H9 (cell line): Measurements from ENCODE around the gene GSN. TPM values are rescaled to one million over a fixed set of nuclear protein-coding genes. Genes with fewer than 3 reads are reported as not detected.

ENCODE experiments used
- DNase-seq: peaks from one replicate; pipeline ENCODE4 v3.0.0-alpha.2; 2017
- H2AFZ ChIP-seq: one replicate; pipeline ENCODE4 v1.6.1; 2013; ENCODE audit warnings: mild to moderate bottlenecking, low read length, control low read depth, moderate library complexity
- H2AK5ac ChIP-seq: 2 replicates; pipeline ENCODE4 v1.6.1; 2013; ENCODE audit warnings: low read length, control low read depth, mixed read lengths; ENCODE audit not compliant: insufficient read length
- H2BK120ac ChIP-seq: one replicate; pipeline ENCODE4 v1.6.1; 2013; ENCODE audit warnings: low read depth, mild to moderate bottlenecking, low read length, control low read depth, inconsistent platforms; ENCODE audit not compliant: poor library complexity, severe bottlenecking
- H2BK12ac ChIP-seq: 2 replicates; pipeline ENCODE4 v1.6.1; 2013; ENCODE audit warnings: low read length, control low read depth, mixed read lengths, low read depth; ENCODE audit not compliant: insufficient read length
- H2BK15ac ChIP-seq: 2 replicates; pipeline ENCODE4 v1.6.1; 2013; ENCODE audit warnings: low read depth, low read length, control low read depth
- H2BK20ac ChIP-seq: one replicate; pipeline ENCODE4 v1.6.1; 2013; ENCODE audit warnings: low read depth, mild to moderate bottlenecking, low read length, control low read depth, inconsistent platforms; ENCODE audit not compliant: poor library complexity, severe bottlenecking
- H2BK5ac ChIP-seq: 2 replicates; pipeline ENCODE4 v1.6.1; 2013; ENCODE audit warnings: low read length, control low read depth, mixed read lengths; ENCODE audit not compliant: insufficient read length
- H3K14ac ChIP-seq: 2 replicates; pipeline ENCODE4 v1.6.1; 2013; ENCODE audit warnings: low read length, control low read depth; ENCODE audit not compliant: insufficient read depth
- H3K18ac ChIP-seq: 2 replicates; pipeline ENCODE4 v1.6.1; 2013; ENCODE audit warnings: low read depth, mild to moderate bottlenecking, mixed read lengths, low read length, control low read depth; ENCODE audit not compliant: insufficient read length
- H3K23ac ChIP-seq: 2 replicates; pipeline ENCODE4 v1.6.1; 2013; ENCODE audit warnings: low read length, control low read depth, mixed read lengths, low read depth; ENCODE audit not compliant: insufficient read length
- H3K23me2 ChIP-seq: 2 replicates; pipeline ENCODE4 v1.6.1; 2013; ENCODE audit warnings: low read depth, mild to moderate bottlenecking, mixed read lengths, low read length, control low read depth; ENCODE audit not compliant: insufficient read length, poor library complexity, severe bottlenecking
- H3K27ac ChIP-seq: 2 replicates; pipeline ENCODE4 v1.5.1; 2013; ENCODE audit warnings: low read length, control low read depth, mixed read lengths, low read depth; ENCODE audit not compliant: insufficient read length
- H3K27me3 ChIP-seq: 2 replicates; pipeline ENCODE4 v1.6.1; 2013; ENCODE audit warnings: low read length, control low read depth, inconsistent platforms; ENCODE audit not compliant: insufficient read depth
- H3K4ac ChIP-seq: 2 replicates; pipeline ENCODE4 v1.6.1; 2013; ENCODE audit warnings: low read depth, mild to moderate bottlenecking, control low read depth, inconsistent platforms, low read length, moderate library complexity
- H3K4me1 ChIP-seq: 2 replicates; pipeline ENCODE4 v1.6.1; 2013; ENCODE audit warnings: low read length, control low read depth, inconsistent platforms; ENCODE audit not compliant: insufficient read depth
- H3K4me2 ChIP-seq: 2 replicates; pipeline ENCODE4 v1.6.1; 2013; ENCODE audit warnings: low read length, control low read depth, mixed read lengths; ENCODE audit not compliant: insufficient read length, insufficient read depth
- H3K56ac ChIP-seq: 2 replicates; pipeline ENCODE4 v1.6.1; 2013; ENCODE audit warnings: low read depth, mild to moderate bottlenecking, mixed read lengths, low read length, control low read depth; ENCODE audit not compliant: insufficient read length
- H3K79me1 ChIP-seq: 2 replicates; pipeline ENCODE4 v1.6.1; 2013; ENCODE audit warnings: low read depth, mild to moderate bottlenecking, moderate library complexity, low read length, control low read depth, inconsistent platforms; ENCODE audit not compliant: insufficient read depth, poor library complexity, severe bottlenecking
- H3K79me2 ChIP-seq: 2 replicates; pipeline ENCODE4 v1.6.1; 2013; ENCODE audit warnings: low read length, control low read depth, inconsistent platforms; ENCODE audit not compliant: insufficient read depth
- H3K9ac ChIP-seq: 2 replicates; pipeline ENCODE4 v1.6.1; 2013; ENCODE audit warnings: low read length, control low read depth, mixed read lengths; ENCODE audit not compliant: insufficient read length; ENCODE audit errors: extremely low read depth
- H3K9me3 ChIP-seq: one replicate; pipeline ENCODE4 v1.6.1; 2013; ENCODE audit warnings: low read depth, low read length, inconsistent platforms; ENCODE audit not compliant: control insufficient read depth
- H3T11ph ChIP-seq: one replicate; pipeline ENCODE4 v1.6.1; 2013; ENCODE audit warnings: mild to moderate bottlenecking, low read length, control low read depth, inconsistent platforms
- H4K20me1 ChIP-seq: one replicate; pipeline ENCODE4 v1.6.1; 2013; ENCODE audit not compliant: control insufficient read depth, insufficient read length, insufficient read depth
- H4K5ac ChIP-seq: 2 replicates; pipeline ENCODE4 v1.6.1; 2013; ENCODE audit warnings: low read depth, mild to moderate bottlenecking, mixed read lengths, low read length, control low read depth; ENCODE audit not compliant: insufficient read length
- H4K8ac ChIP-seq: replicated peaks from 2 replicates; pipeline ENCODE4 v1.6.1; 2013; ENCODE audit warnings: low read length, control low read depth, mixed read lengths, low read depth; ENCODE audit not compliant: insufficient read length
- H4K91ac ChIP-seq: 2 replicates; pipeline ENCODE4 v1.6.1; 2013; ENCODE audit warnings: low read depth, mild to moderate bottlenecking, moderate library complexity, mixed read lengths, low read length, control low read depth; ENCODE audit not compliant: insufficient read length
- H3K27ac Mint-ChIP-seq, 3 experiments: 2 replicates in 2 of 3; 3 replicates in 1 of 3; pipeline ENCODE4 v1.8.0; 2020 to 2021; ENCODE audit warnings: mixed read lengths in 3 of 3, mild to moderate bottlenecking in 1 of 3, moderate library complexity in 1 of 3
- H3K27me3 Mint-ChIP-seq: 2 replicates; pipeline ENCODE4 v1.8.0; 2021; ENCODE audit warnings: low read depth, mild to moderate bottlenecking, moderate library complexity, mixed read lengths
- H3K36me3 Mint-ChIP-seq, 3 experiments: 2 replicates in 2 of 3; 3 replicates in 1 of 3; pipeline ENCODE4 v1.8.0; 2020 to 2021; ENCODE audit warnings: low read depth in 3 of 3, mixed read lengths in 3 of 3; ENCODE audit not compliant: insufficient read depth in 1 of 3
- H3K4me1 Mint-ChIP-seq, 2 experiments: 2 replicates each; pipeline ENCODE4 v1.8.0; 2020; ENCODE audit warnings: mixed read lengths in 2 of 2
- H3K4me3 Mint-ChIP-seq, 2 experiments: 2 replicates in 1 of 2; 3 replicates in 1 of 2; pipeline ENCODE4 v1.8.0; 2020 to 2021; ENCODE audit warnings: mild to moderate bottlenecking in 2 of 2, mixed read lengths in 2 of 2, moderate library complexity in 1 of 2
- H3K9me3 Mint-ChIP-seq, 2 experiments: 2 replicates in 1 of 2; 3 replicates in 1 of 2; pipeline ENCODE4 v1.8.0; 2020; ENCODE audit warnings: mild to moderate bottlenecking in 2 of 2, mixed read lengths in 2 of 2, moderate library complexity in 1 of 2
- WGBS: extraction: QIAGEN DNeasy Blood & Tissue Kit; methylation state at CpG from one replicate; pipeline ENCODE4 v1.1.7; 2013; ENCODE audit warnings: missing lambda C conversion rate, low lambda C conversion rate, mixed read lengths; ENCODE audit not compliant: insufficient read length; ENCODE audit errors: extremely low coverage; 5-methylcytosine and 5-hydroxymethylcytosine counted together
- total RNA-seq: library from RNA; stranded (reverse); gene quantifications from 2 replicates; pipeline ENCODE4 v1.2.1, GENCODE V29; 2021
- TF ChIP-seq, protein P1 (sequence below): fragments of 200-600 bp; sonication (generic); conservative IDR thresholded peaks from 3 replicates; pipeline ENCODE4 v1.8.0; 2021; ENCODE audit warnings: antibody characterized with exemption, mild to moderate bottlenecking

The GSN gene
- total RNA-seq, 1 experiment from 2014 or later, result 14.9 TPM

DNA sequence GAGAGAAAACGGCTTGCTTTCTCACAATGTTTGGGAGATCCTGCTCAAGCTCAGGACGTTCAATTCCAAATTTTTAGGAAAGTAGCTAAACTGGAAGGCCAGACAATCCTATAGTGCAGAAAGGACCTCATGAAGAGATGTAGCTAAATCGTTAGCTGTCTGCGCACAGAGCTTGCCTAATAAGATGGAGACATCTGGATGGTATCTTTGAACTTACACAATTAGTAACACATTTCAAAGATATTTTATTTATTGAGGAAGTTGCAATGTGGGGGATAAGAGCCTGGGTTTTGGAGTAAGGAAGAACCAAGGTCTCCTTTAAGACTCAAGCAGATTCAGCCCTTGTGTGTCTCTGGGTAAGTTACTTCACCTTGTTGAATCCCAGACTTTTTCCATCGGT, 37.7 kb upstream of the GSN start:
- Mint-ChIP-seq H3K36me3 (no peaks in the 10 kb centered on the region), H3K4me3 (no peak overlapping the region), H3K27ac (no peak overlapping the region), H3K4me1 (peaks cover 0 to 3% of the 10 kb centered on the region in 2 experiments; a peak in 1 of 4 replicates), H3K9me3 (no peaks in the 10 kb centered on the region), H3K27me3 (peaks cover 45% of the 10 kb centered on the region)
- no peak for DNase-seq
- Histone ChIP-seq H3K27ac (no peak overlapping the region), H4K20me1 (no peaks in the 10 kb centered on the region), H4K91ac (no peak overlapping the region), H3K23me2 (no peaks in the 10 kb centered on the region), H3K79me1 (no peaks in the 10 kb centered on the region), H3K9me3 (no peaks in the 10 kb centered on the region), H3K79me2 (no peaks in the 10 kb centered on the region), H2BK5ac (no peak overlapping the region), H3K14ac (no peak overlapping the region), H3K4me1 (no peaks in the 10 kb centered on the region), H3K18ac (no peak overlapping the region), H3K4ac (no peak overlapping the region), H4K5ac (no peak overlapping the region), H2BK20ac (no peak overlapping the region), H2BK120ac (no peak overlapping the region), H3K9ac (no peak overlapping the region), H2AK5ac (no peak overlapping the region), H3K23ac (no peak overlapping the region), H3T11ph (no peak overlapping the region), H3K4me2 (no peak overlapping the region), H3K27me3 (no peaks in the 10 kb centered on the region), H2AFZ (no peak overlapping the region), H2BK12ac (no peak overlapping the region), H2BK15ac (no peak overlapping the region), H3K56ac (no peak overlapping the region), H4K8ac (no peak overlapping the region)
- no CpG with 5 or more reads among the region's 5 CpGs for WGBS
- TF ChIP-seq, protein P1, sequence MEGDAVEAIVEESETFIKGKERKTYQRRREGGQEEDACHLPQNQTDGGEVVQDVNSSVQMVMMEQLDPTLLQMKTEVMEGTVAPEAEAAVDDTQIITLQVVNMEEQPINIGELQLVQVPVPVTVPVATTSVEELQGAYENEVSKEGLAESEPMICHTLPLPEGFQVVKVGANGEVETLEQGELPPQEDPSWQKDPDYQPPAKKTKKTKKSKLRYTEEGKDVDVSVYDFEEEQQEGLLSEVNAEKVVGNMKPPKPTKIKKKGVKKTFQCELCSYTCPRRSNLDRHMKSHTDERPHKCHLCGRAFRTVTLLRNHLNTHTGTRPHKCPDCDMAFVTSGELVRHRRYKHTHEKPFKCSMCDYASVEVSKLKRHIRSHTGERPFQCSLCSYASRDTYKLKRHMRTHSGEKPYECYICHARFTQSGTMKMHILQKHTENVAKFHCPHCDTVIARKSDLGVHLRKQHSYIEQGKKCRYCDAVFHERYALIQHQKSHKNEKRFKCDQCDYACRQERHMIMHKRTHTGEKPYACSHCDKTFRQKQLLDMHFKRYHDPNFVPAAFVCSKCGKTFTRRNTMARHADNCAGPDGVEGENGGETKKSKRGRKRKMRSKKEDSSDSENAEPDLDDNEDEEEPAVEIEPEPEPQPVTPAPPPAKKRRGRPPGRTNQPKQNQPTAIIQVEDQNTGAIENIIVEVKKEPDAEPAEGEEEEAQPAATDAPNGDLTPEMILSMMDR, result no peak
